K562 (cell line): Measurements from ENCODE around the gene GCNT4. TPM values are rescaled to one million over a fixed set of nuclear protein-coding genes. Genes with fewer than 3 reads are reported as not detected.

Source experiments
- ARID4B ChIP-seq: sonication (generic); formaldehyde crosslinking; IDR thresholded peaks from 2 replicates; pipeline ENCODE4 v1.8.0; 2022; ENCODE audit warnings: mild to moderate bottlenecking, missing genetic modification reagents
- FOS ChIP-seq: IDR thresholded peaks from 3 replicates; pipeline ENCODE4 v1.6.1; 2011; ENCODE audit not compliant: insufficient read length; ENCODE audit errors: extremely low read depth
- polyA plus RNA-seq, 8 experiments: library from polyadenylated mRNA; depleted of rRNA in 4 of 8; stranded (reverse) in 5 of 8; unstranded in 3 of 8; fragments of >200 nt; fragmentation: Nextera tagmentation in 2 of 8; fragmentation: Illumina TruSeq in 1 of 8; extraction: Ambion mirVana in 2 of 8; extraction: Trizol in 1 of 8; gene quantifications; 2 replicates each; pipeline versions ENCODE4 v1.2.1 to v1.2.3, GENCODE V29; 2011 to 2014; ENCODE audit warnings: inconsistent platforms in 1 of 8, missing spikeins in 1 of 8
- total RNA-seq, 7 experiments: library from RNA; depleted of rRNA in 6 of 7; stranded (reverse); fragments of >200 nt in 6 of 7; fragmentation: Illumina TruSeq in 2 of 7; extraction: Trizol in 2 of 7; gene quantifications; 2 replicates each; pipeline versions ENCODE4 v1.2.1 to v1.2.3, GENCODE V29; 2011 to 2021; ENCODE audit warnings: low replicate concordance in 1 of 7
- TF ChIP-seq, protein P1 (sequence below), 2 experiments: fragments of 450-650 bp; IDR thresholded peaks; 2 replicates each; pipeline ENCODE4 v1.6.1; 2018; ENCODE audit warnings: mild to moderate bottlenecking in 2 of 2, low read depth in 1 of 2; ENCODE audit not compliant: partially characterized antibody in 2 of 2

The GCNT4 gene
- total and polyA plus RNA-seq, 9 of the 15 experiments (the other 6 are each of a cell fraction or from before 2014, with no cell fraction given), result 0.01 TPM; not detected in 8

DNA sequence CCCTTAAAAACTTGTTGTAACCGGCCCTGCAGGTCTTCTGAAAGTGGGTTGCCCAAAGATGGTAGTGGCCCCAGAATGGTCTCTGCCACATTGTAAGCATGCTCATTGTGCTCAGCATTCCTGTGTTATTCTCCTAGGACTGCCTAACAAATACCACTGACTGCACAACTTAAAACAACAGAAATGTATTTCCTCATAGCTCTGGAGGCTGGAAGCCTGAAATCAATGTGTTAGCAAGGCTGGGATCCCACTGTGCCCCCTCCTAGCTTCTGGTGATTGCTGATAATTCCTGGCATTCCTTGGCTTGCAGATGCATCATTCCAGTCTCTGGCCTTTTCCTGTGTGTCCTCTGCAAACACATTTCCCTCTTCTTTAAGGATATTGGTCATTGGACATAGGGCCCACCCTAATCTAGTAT, 3.4 kb upstream of the GCNT4 start (continued):
- TF ChIP-seq ARID4B (CRISPR knock-in tag) (no peak), FOS (no peak)
- TF ChIP-seq, protein P1, sequence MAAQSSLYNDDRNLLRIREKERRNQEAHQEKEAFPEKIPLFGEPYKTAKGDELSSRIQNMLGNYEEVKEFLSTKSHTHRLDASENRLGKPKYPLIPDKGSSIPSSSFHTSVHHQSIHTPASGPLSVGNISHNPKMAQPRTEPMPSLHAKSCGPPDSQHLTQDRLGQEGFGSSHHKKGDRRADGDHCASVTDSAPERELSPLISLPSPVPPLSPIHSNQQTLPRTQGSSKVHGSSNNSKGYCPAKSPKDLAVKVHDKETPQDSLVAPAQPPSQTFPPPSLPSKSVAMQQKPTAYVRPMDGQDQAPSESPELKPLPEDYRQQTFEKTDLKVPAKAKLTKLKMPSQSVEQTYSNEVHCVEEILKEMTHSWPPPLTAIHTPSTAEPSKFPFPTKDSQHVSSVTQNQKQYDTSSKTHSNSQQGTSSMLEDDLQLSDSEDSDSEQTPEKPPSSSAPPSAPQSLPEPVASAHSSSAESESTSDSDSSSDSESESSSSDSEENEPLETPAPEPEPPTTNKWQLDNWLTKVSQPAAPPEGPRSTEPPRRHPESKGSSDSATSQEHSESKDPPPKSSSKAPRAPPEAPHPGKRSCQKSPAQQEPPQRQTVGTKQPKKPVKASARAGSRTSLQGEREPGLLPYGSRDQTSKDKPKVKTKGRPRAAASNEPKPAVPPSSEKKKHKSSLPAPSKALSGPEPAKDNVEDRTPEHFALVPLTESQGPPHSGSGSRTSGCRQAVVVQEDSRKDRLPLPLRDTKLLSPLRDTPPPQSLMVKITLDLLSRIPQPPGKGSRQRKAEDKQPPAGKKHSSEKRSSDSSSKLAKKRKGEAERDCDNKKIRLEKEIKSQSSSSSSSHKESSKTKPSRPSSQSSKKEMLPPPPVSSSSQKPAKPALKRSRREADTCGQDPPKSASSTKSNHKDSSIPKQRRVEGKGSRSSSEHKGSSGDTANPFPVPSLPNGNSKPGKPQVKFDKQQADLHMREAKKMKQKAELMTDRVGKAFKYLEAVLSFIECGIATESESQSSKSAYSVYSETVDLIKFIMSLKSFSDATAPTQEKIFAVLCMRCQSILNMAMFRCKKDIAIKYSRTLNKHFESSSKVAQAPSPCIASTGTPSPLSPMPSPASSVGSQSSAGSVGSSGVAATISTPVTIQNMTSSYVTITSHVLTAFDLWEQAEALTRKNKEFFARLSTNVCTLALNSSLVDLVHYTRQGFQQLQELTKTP (IDR thresholded peaks at IDR 0.05; ENCODE audit: low read depth in 1 of 2, partially characterized antibody in 2 of 2), result no peak
- TF ChIP-seq, all 486 proteins: peak for 0
